Mesenteric fat pad (tissue), 1 donor: Measurements from ENCODE around the gene INPP5A. TPM values are rescaled to one million over a fixed set of nuclear protein-coding genes. Genes with fewer than 3 reads are reported as not detected.
"Not testable (repeated sequence)": the region's sequence is repeated elsewhere in the genome, so short reads cannot be mapped to it uniquely, and the experiment has no call there.

Source experiments
- DNase-seq: peaks from one replicate; pipeline ENCODE4 v3.0.0-alpha.2; 2020; ENCODE audit warnings: low spot score
- total RNA-seq: library from RNA; stranded (reverse); fragmentation: NEBNext Ultra II Directional; extraction: Animal tissue kit (Norgen Biotek cat#: 25700); gene quantifications from one replicate; pipeline ENCODE4 v1.2.1, GENCODE V29; 2021
- donor health status: DM: yes; HTN: yes; CAD: no.

The INPP5A gene
- total RNA-seq, 1 donor from 2014 or later = 30.5 TPM

- no peak for DNase-seq
Observed at GRCh38 chr10:132593389-132593788, 55.8 kb downstream of the INPP5A start.

- DNase-seq = no peak
Observed at GRCh38 chr10:132593900-132594876, 56.6 kb downstream of the INPP5A start.

- no peak for DNase-seq
Observed at GRCh38 chr10:132595021-132595420, 57.4 kb downstream of the INPP5A start.

GRCh38 chr10:132595854-132596253, 58.3 kb downstream of the INPP5A start:
- no peak for DNase-seq

- DNase-seq = no peak
Observed at GRCh38 chr10:132596742-132597279, 59.2 kb downstream of the INPP5A start.

- no peak for DNase-seq
Observed at GRCh38 chr10:132597654-132598053, 60.1 kb downstream of the INPP5A start.

- DNase-seq = not testable (repeated sequence)
Observed at GRCh38 chr10:132599023-132599618, 61.5 kb downstream of the INPP5A start.

DNA sequence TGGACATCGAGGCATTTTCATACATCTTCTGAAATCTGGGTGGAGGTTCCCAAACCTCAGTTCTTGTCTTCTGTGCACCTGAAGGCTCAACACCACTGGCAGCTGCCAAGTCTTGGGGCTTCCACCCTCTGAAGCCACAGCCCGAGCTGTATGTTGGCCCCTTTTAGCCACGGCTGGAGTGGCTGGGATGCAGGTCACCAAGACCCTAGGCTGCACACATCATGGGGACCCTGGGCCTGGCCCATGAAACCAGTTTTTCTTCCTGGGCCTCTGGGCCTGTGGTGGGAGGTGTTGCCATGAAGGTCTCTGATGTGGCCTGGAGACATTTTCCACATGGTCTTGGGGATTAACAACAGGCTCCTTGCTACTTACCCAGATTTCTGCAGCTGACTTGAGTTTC, 62.1 kb downstream of the INPP5A start:
- DNase-seq = peak; percentile 81

DNA sequence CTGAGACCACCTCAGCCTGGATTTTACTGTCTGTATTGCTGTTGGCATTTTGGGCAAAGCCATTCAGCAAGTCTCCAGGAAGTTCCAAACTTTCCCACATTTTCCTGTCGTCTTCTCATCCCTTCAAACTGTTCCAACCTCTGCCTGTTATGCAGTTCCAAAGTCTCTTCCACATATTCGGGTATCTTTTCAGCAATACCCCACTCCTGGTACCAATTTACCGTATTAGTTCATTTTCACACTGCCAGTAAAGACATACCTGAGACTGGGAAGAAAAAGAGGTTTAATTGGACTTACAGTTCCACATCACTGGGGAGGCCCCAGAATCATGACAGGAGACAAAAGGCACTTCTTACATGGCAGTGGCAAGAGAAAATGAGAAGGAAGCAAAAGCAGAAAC, 62.8 kb downstream of the INPP5A start:
- no peak for DNase-seq

- no peak for DNase-seq
Observed at GRCh38 chr10:132601567-132601966, 64.0 kb downstream of the INPP5A start.

DNA sequence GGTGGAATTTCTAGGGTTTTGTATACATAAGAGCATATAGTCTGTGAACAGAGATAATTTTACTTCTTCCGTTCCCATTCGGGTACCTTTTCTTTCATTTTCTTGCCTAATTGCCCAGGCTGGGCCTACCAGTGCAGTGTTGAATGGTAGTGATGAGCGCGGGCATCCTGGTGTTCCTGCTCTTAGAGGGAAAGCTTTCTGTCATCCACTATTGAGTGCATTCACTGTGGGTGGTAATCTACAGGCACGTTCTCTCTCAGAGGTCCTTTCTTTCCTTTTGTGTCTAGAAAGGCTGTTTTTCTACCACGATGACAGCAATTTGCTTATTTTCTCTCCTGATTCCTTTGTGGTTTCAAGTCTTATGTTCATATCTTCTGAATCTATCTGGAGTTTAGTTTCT, 65.0 kb downstream of the INPP5A start:
- DNase-seq = no peak

- no peak for DNase-seq
Observed at GRCh38 chr10:132603851-132604533, 66.4 kb downstream of the INPP5A start.

GRCh38 chr10:132604686-132605085, 67.1 kb downstream of the INPP5A start:
- no peak for DNase-seq

- peak; percentile 82 for DNase-seq
Observed at GRCh38 chr10:132605390-132605789, 67.8 kb downstream of the INPP5A start.

DNA sequence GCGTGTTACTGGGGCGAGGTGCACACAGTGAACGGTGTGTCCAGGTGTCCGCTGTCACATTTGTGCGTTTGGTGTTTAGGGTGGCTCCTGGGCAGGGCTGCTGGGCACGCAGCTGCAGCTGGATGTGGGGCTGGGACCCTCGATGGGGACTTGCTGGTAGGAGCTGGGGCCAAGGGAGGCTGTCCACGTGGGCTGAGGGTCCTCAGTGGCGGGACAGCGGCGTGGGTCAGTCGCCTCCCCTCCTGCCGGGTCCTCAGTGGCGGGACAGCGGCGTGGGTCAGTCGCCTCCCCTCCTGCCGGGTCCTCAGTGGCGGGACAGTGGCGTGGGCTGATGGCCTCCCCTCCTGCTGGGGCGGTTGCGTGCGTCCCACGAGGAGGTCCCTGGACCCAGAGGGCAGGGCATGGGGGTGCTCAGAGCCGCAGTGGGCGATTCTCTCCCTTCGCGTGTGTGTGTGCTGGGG, 68.5 kb downstream of the INPP5A start:
- DNase-seq = peak; percentile 74

DNA sequence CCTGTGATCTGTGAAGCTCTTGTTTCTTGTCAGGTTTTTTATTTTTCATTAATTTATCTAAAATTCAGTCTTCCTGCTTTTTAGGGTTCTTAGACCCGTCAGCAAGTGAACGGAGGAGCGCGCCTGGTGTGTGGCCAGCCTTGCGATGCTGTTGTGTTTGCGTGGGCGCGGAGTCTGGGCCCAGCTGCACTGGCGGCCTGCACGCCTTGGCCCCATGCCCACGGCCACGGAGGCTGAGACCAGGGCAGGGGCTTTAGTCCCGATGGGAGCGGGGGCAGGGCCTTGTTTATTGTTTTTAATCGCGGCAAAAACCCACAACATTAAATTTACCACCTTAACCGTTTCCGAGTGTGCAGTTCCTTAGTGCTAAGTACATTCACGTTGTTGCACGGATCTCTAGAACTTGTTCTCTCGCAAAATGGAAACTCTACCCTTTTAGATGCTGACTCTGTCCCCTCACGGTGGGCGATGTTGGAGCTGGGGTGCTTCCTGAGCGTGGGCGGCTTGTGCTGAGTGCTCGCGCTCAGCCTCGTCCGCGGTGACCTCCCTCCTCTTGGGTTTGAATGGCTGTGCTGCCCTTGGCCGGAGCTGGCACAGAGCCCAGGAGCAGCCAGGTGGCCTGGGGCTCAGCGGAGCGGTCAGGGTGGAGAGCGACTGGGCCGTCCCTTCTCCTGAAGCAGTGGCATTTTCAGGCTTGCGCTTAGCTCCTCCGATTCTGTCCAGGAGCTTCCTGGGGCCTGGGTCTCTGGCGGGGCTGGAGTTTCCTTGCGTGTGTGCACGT, 69.1 kb downstream of the INPP5A start:
- peak; percentile 90 for DNase-seq

- peak; percentile 72 for DNase-seq
Observed at GRCh38 chr10:132607491-132607890, 69.9 kb downstream of the INPP5A start.

DNA sequence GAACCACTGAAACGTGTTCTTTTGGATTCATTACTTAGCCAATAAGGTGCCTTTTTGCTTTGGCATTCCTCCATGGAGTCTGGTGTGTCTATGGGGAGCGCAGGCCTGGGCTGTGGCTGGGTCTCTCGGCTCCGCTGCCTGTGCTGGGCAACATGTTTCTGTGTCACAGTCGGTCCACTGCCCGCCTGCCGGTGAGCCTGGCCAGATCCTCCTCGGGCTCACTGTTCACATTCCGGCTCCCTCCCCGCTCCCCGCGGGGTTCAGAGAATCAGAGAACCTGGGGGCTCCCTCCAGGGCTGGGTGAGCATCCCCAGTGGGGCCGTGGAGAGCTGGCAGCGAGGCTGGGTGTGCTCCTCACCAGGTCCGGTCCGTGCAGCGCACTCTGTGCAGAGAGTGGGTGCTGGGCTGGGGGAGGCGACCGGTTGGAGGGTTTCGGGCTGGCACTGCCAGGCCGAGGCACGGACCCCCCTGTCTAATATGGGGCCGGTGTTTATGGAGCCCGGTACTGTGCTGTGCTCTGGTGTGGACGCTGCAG, 70.4 kb downstream of the INPP5A start:
- peak; percentile 74 for DNase-seq

GRCh38 chr10:132608511-132609195, 71.1 kb downstream of the INPP5A start:
- DNase-seq = peak; percentile 84

- DNase-seq = peak; percentile 73
Observed at GRCh38 chr10:132609211-132609610, 71.6 kb downstream of the INPP5A start.
